ENCODE measurements around the gene RILPL1.
"Not testable (repeated sequence)": the region's sequence is repeated elsewhere in the genome, so short reads cannot be mapped to it uniquely, and the experiment has no call there.

RILPL1 gene

GRCh38 chr12:123497065-123497464, 36.5 kb downstream of the RILPL1 start:
- Histone ChIP-seq H3K27ac (ENCODE audit: low read depth in 2 of 2, low read length in 2 of 2) (no peak overlapping the region), H3K27me3 (ENCODE audit: control insufficient read depth in 2 of 2, insufficient read depth in 2 of 2, low read length in 2 of 2) (no peaks in the 10 kb centered on the region), H3K4me1 (ENCODE audit: control insufficient read depth in 2 of 2, insufficient read depth in 2 of 2, low read length in 2 of 2) (peaks cover 0 to 5% of the 10 kb centered on the region in 2 donors), H3K4me3 (ENCODE audit: low read length in 2 of 2) (no peak overlapping the region), H3K36me3 (ENCODE audit: control insufficient read depth in 2 of 2, insufficient read depth in 2 of 2, low read length in 2 of 2) (peaks cover 0 to 7% of the 10 kb centered on the region in 2 donors), H3K9me3 (ENCODE audit: control insufficient read depth in 2 of 2, low read length in 2 of 2) (no peaks in the 10 kb centered on the region), H3K9ac (ENCODE audit: low read depth in 1 of 2, low read length in 2 of 2) (no peak overlapping the region)

GRCh38 chr12:123494124-123494851, 39.2 kb downstream of the RILPL1 start:
- no peaks in the 10 kb centered on the region for H3K9me3 ChIP-seq (ENCODE audit: control insufficient read depth in 2 of 2, low read length in 2 of 2)
- H3K36me3 ChIP-seq (ENCODE audit: control insufficient read depth in 2 of 2, insufficient read depth in 2 of 2, low read length in 2 of 2) = peaks cover 0 to 7% of the 10 kb centered on the region in 2 donors
- H3K4me1 ChIP-seq (ENCODE audit: control insufficient read depth in 2 of 2, insufficient read depth in 2 of 2, low read length in 2 of 2) = peaks cover 0 to 5% of the 10 kb centered on the region in 2 donors
- H3K27ac ChIP-seq (ENCODE audit: low read depth in 2 of 2, low read length in 2 of 2) = no peak overlapping the region
- H3K27me3 ChIP-seq (ENCODE audit: control insufficient read depth in 2 of 2, insufficient read depth in 2 of 2, low read length in 2 of 2) = no peaks in the 10 kb centered on the region
- no peak overlapping the region for H3K9ac ChIP-seq (ENCODE audit: low read depth in 1 of 2, low read length in 2 of 2)
- H3K4me3 ChIP-seq (ENCODE audit: low read length in 2 of 2) = no peak overlapping the region

DNA sequence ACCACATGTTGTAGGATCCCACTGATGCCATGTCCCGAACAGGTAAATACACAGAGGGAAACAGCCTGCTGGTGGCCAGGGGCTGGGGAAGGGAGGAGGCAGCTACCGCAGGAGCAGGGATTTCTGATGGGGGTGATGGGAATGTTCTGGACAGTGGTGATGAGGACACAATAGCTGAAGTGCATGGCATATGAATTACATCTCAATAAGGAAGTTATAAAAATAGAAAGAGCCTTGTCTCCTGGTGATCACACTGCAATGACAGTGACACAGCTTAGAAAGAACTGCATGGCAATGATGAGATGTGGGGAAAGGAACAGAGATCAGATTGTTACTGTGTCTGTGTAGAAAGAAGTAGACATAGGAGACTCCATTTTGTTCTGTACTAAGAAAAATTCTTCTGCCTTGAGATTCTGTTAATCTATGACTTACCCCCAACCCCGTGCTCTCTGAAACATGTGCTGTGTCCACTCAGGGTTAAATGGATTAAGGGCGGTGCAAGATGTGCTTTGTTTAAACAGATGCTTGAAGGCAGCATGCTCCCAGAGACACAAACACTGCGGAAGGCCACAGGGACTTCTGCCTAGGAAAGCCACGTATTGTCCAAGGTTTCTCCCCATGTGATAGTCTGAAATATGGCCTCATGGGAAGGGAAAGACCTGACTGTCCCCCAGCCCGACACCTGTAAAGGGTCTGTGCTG, 41.0 kb downstream of the RILPL1 start:
- H3K27ac ChIP-seq (ENCODE audit: low read depth in 2 of 2, low read length in 2 of 2); H3K4me3 ChIP-seq (ENCODE audit: low read length in 2 of 2); H3K9ac ChIP-seq (ENCODE audit: low read depth in 1 of 2, low read length in 2 of 2); H3K9me3 ChIP-seq (ENCODE audit: control insufficient read depth in 2 of 2, low read length in 2 of 2); H3K4me1 ChIP-seq (ENCODE audit: control insufficient read depth in 2 of 2, insufficient read depth in 2 of 2, low read length in 2 of 2); H3K36me3 ChIP-seq (ENCODE audit: control insufficient read depth in 2 of 2, insufficient read depth in 2 of 2, low read length in 2 of 2); H3K27me3 ChIP-seq (ENCODE audit: control insufficient read depth in 2 of 2, insufficient read depth in 2 of 2, low read length in 2 of 2): not testable (repeated sequence)

- H3K27ac ChIP-seq (ENCODE audit: low read depth in 2 of 2, low read length in 2 of 2) = no peak overlapping the region
- H3K27me3 ChIP-seq (ENCODE audit: control insufficient read depth in 2 of 2, insufficient read depth in 2 of 2, low read length in 2 of 2) = no peaks in the 10 kb centered on the region
- no peak overlapping the region for H3K4me3 ChIP-seq (ENCODE audit: low read length in 2 of 2)
- H3K4me1 ChIP-seq (ENCODE audit: control insufficient read depth in 2 of 2, insufficient read depth in 2 of 2, low read length in 2 of 2) = peaks cover 0 to 5% of the 10 kb centered on the region in 2 donors
- H3K9me3 ChIP-seq (ENCODE audit: control insufficient read depth in 2 of 2, low read length in 2 of 2) = no peaks in the 10 kb centered on the region
- no peaks in the 10 kb centered on the region for H3K36me3 ChIP-seq (ENCODE audit: control insufficient read depth in 2 of 2, insufficient read depth in 2 of 2, low read length in 2 of 2)
- H3K9ac ChIP-seq (ENCODE audit: low read depth in 1 of 2, low read length in 2 of 2) = no peak overlapping the region
Observed at GRCh38 chr12:123491481-123491880, 42.0 kb downstream of the RILPL1 start.

- Histone ChIP-seq H3K27ac (ENCODE audit: low read depth in 2 of 2, low read length in 2 of 2) (no peak overlapping the region), H3K36me3 (ENCODE audit: control insufficient read depth in 2 of 2, insufficient read depth in 2 of 2, low read length in 2 of 2) (no peaks in the 10 kb centered on the region)
Observed at GRCh38 chr12:123491056-123491455, 42.5 kb downstream of the RILPL1 start.

DNA sequence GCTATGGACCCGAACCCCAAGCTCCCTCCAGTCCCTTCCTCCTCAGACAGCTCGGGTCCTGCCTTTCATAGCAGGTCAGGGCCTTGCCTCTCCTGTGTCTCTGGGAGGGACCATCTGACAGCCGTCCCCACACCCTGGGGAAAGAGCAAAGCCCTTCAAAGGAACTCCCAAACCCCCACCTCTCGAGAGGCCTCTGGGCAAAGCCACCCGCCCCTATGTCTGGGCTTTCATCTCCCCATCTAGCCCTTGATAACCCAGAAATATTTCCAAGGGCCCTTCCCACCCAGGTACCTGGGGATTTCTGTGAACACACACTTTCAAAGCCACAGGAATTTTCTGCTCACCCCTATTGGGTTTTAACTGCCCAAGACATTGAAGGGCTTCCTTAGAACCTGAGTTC, 43.4 kb downstream of the RILPL1 start:
- H3K27ac ChIP-seq (ENCODE audit: low read depth in 2 of 2, low read length in 2 of 2) = no peak overlapping the region
- H3K4me1 ChIP-seq (ENCODE audit: control insufficient read depth in 2 of 2, insufficient read depth in 2 of 2, low read length in 2 of 2) = peaks cover 0 to 5% of the 10 kb centered on the region in 2 donors
- no peaks in the 10 kb centered on the region for H3K27me3 ChIP-seq (ENCODE audit: control insufficient read depth in 2 of 2, insufficient read depth in 2 of 2, low read length in 2 of 2)
- H3K4me3 ChIP-seq (ENCODE audit: low read length in 2 of 2) = no peak overlapping the region
- H3K36me3 ChIP-seq (ENCODE audit: control insufficient read depth in 2 of 2, insufficient read depth in 2 of 2, low read length in 2 of 2) = no peaks in the 10 kb centered on the region
- no peak overlapping the region for H3K9ac ChIP-seq (ENCODE audit: low read depth in 1 of 2, low read length in 2 of 2)
- no peaks in the 10 kb centered on the region for H3K9me3 ChIP-seq (ENCODE audit: control insufficient read depth in 2 of 2, low read length in 2 of 2)

More at GRCh38 chr12:123491056-123491455, 42.5 kb downstream of the RILPL1 start:
- H3K4me1 ChIP-seq (ENCODE audit: control insufficient read depth in 2 of 2, insufficient read depth in 2 of 2, low read length in 2 of 2) = peaks cover 0 to 5% of the 10 kb centered on the region in 2 donors
- no peak overlapping the region for H3K9ac ChIP-seq (ENCODE audit: low read depth in 1 of 2, low read length in 2 of 2)
- no peak overlapping the region for H3K4me3 ChIP-seq (ENCODE audit: low read length in 2 of 2)
- no peaks in the 10 kb centered on the region for H3K9me3 ChIP-seq (ENCODE audit: control insufficient read depth in 2 of 2, low read length in 2 of 2)
- H3K27me3 ChIP-seq (ENCODE audit: control insufficient read depth in 2 of 2, insufficient read depth in 2 of 2, low read length in 2 of 2) = no peaks in the 10 kb centered on the region

GRCh38 chr12:123489580-123489979, 43.9 kb downstream of the RILPL1 start:
- no peaks in the 10 kb centered on the region for H3K36me3 ChIP-seq (ENCODE audit: control insufficient read depth in 2 of 2, insufficient read depth in 2 of 2, low read length in 2 of 2)
- H3K4me3 ChIP-seq (ENCODE audit: low read length in 2 of 2) = no peak overlapping the region
- H3K4me1 ChIP-seq (ENCODE audit: control insufficient read depth in 2 of 2, insufficient read depth in 2 of 2, low read length in 2 of 2) = peaks cover 0 to 5% of the 10 kb centered on the region in 2 donors

GRCh38 chr12:123488539-123489230, 44.8 kb downstream of the RILPL1 start:
- Histone ChIP-seq H3K36me3 (ENCODE audit: control insufficient read depth in 2 of 2, insufficient read depth in 2 of 2, low read length in 2 of 2) (no peaks in the 10 kb centered on the region), H3K4me3 (ENCODE audit: low read length in 2 of 2) (no peak overlapping the region), H3K27me3 (ENCODE audit: control insufficient read depth in 2 of 2, insufficient read depth in 2 of 2, low read length in 2 of 2) (no peaks in the 10 kb centered on the region), H3K9ac (ENCODE audit: low read depth in 1 of 2, low read length in 2 of 2) (no peak overlapping the region), H3K9me3 (ENCODE audit: control insufficient read depth in 2 of 2, low read length in 2 of 2) (no peaks in the 10 kb centered on the region), H3K4me1 (ENCODE audit: control insufficient read depth in 2 of 2, insufficient read depth in 2 of 2, low read length in 2 of 2) (peaks cover 0 to 5% of the 10 kb centered on the region in 2 donors), H3K27ac (ENCODE audit: low read depth in 2 of 2, low read length in 2 of 2) (no peak overlapping the region)

More at GRCh38 chr12:123489580-123489979, 43.9 kb downstream of the RILPL1 start:
- no peak overlapping the region for H3K27ac ChIP-seq (ENCODE audit: low read depth in 2 of 2, low read length in 2 of 2)
- H3K9ac ChIP-seq (ENCODE audit: low read depth in 1 of 2, low read length in 2 of 2) = no peak overlapping the region
- no peaks in the 10 kb centered on the region for H3K27me3 ChIP-seq (ENCODE audit: control insufficient read depth in 2 of 2, insufficient read depth in 2 of 2, low read length in 2 of 2)
- no peaks in the 10 kb centered on the region for H3K9me3 ChIP-seq (ENCODE audit: control insufficient read depth in 2 of 2, low read length in 2 of 2)

- H3K27me3 ChIP-seq (ENCODE audit: control insufficient read depth in 2 of 2, insufficient read depth in 2 of 2, low read length in 2 of 2) = no peaks in the 10 kb centered on the region
Observed at GRCh38 chr12:123487428-123487827, 46.1 kb downstream of the RILPL1 start.

DNA sequence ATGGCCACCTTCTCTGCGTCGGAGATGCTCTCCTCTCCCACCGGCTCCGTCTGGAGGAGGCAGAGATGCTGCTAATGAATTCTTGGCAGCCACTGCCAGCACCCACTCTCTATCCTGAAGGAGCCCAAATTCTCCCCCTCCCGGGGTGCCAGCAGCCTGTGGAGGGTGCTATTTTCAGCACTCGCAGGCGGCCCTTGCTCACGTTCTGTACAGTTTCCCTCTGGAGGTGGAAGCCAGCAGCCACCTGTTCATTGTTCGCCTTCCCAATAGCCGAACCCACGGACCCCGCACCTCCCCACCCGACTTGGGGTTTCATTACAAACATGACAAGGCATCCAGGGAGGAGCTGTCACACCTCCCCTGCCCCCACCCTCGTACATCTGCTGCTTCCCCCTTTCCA, 47.8 kb downstream of the RILPL1 start:
- H3K27ac ChIP-seq (ENCODE audit: low read depth in 2 of 2, low read length in 2 of 2) = no peak overlapping the region
- no peaks in the 10 kb centered on the region for H3K27me3 ChIP-seq (ENCODE audit: control insufficient read depth in 2 of 2, insufficient read depth in 2 of 2, low read length in 2 of 2)
- H3K4me3 ChIP-seq (ENCODE audit: low read length in 2 of 2) = no peak overlapping the region
- H3K9ac ChIP-seq (ENCODE audit: low read depth in 1 of 2, low read length in 2 of 2) = no peak overlapping the region
- no peaks in the 10 kb centered on the region for H3K4me1 ChIP-seq (ENCODE audit: control insufficient read depth in 2 of 2, insufficient read depth in 2 of 2, low read length in 2 of 2)
- H3K36me3 ChIP-seq (ENCODE audit: control insufficient read depth in 2 of 2, insufficient read depth in 2 of 2, low read length in 2 of 2) = peaks cover 0 to 3% of the 10 kb centered on the region in 2 donors
- no peaks in the 10 kb centered on the region for H3K9me3 ChIP-seq (ENCODE audit: control insufficient read depth in 2 of 2, low read length in 2 of 2)

More at GRCh38 chr12:123487428-123487827, 46.1 kb downstream of the RILPL1 start:
- H3K9ac ChIP-seq (ENCODE audit: low read depth in 1 of 2, low read length in 2 of 2) = no peak overlapping the region
- H3K36me3 ChIP-seq (ENCODE audit: control insufficient read depth in 2 of 2, insufficient read depth in 2 of 2, low read length in 2 of 2) = peaks cover 0 to 3% of the 10 kb centered on the region in 2 donors
- no peak overlapping the region for H3K4me3 ChIP-seq (ENCODE audit: low read length in 2 of 2)
- no peak overlapping the region for H3K27ac ChIP-seq (ENCODE audit: low read depth in 2 of 2, low read length in 2 of 2)
- no peaks in the 10 kb centered on the region for H3K9me3 ChIP-seq (ENCODE audit: control insufficient read depth in 2 of 2, low read length in 2 of 2)
- peaks cover 0 to 3% of the 10 kb centered on the region in 2 donors for H3K4me1 ChIP-seq (ENCODE audit: control insufficient read depth in 2 of 2, insufficient read depth in 2 of 2, low read length in 2 of 2)

All from mucosa of rectum (tissue), 2 donors.